Measurements from ENCODE around the gene GABBR2.

Gene GABBR2

GRCh38 chr9:98361645-98362044 lies 347.1 kb downstream of the GABBR2 start:
- ChIA-PET POLR2A (ENCODE audit: low non-redundant PET) (no interaction called here), CTCF (interaction anchor here (0.6 kb wide), 1 partner anchor 386 kb away, joined by 3 read pairs; no protein-coding TSS in a partner anchor)
- TF ChIP-seq CTCF (conservative IDR thresholded peaks at IDR 0.05; ENCODE audit: low read depth): no peak
- H3K27ac ChIP-seq: no peak overlapping the region
- no peak for DNase-seq (ENCODE audit: low spot score)

DNA sequence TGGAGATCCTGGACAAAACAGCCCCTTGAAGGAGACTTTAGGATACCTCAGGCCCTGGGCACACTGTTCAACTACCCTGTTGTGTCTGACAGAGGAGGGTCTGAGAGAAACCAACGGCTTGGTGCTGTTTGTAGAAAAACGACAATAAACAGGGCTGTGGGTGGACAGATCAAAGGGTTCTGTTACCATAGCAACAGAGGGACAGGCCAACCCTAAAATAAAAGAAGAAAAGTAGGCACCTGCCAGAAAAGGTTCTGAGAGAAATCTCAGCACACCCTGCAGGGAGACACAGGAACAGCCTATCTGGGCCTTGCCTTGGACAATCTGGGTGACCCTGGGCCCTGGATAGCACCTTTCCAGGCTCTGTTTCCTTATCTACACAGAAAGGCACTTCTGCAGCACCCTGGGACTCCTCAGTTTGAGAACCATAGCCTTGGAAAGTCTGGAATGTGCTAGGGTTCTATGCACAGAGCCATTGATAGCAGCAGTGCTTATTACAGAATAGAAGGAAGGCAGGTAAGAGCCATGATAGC lies 348.5 kb downstream of the GABBR2 start:
- no peak for DNase-seq (ENCODE audit: low spot score)
- no peak for TF ChIP-seq CTCF (conservative IDR thresholded peaks at IDR 0.05; ENCODE audit: low read depth)
- ChIA-PET CTCF (no interaction called here), POLR2A (ENCODE audit: low non-redundant PET) (interaction anchor here (0.6 kb wide), 1 partner anchor 16 kb away, joined by 3 read pairs; no protein-coding TSS in a partner anchor)
- H3K27ac ChIP-seq: no peak overlapping the region

GRCh38 chr9:98359569-98359968 lies 349.2 kb downstream of the GABBR2 start:
- ChIA-PET POLR2A (ENCODE audit: low non-redundant PET) (no interaction called here), CTCF (no interaction called here)
- DNase-seq (ENCODE audit: low spot score): no peak
- no peak overlapping the region for H3K27ac ChIP-seq
- no peak for TF ChIP-seq CTCF (conservative IDR thresholded peaks at IDR 0.05; ENCODE audit: low read depth)

- TF ChIP-seq CTCF (conservative IDR thresholded peaks at IDR 0.05; ENCODE audit: low read depth): no peak
- CTCF ChIA-PET: no interaction called here
- no peak overlapping the region for H3K27ac ChIP-seq
- POLR2A ChIA-PET (ENCODE audit: low non-redundant PET): no interaction called here
- DNase-seq (ENCODE audit: low spot score): no peak
Measured at GRCh38 chr9:98357921-98358535, 350.7 kb downstream of the GABBR2 start.

DNA sequence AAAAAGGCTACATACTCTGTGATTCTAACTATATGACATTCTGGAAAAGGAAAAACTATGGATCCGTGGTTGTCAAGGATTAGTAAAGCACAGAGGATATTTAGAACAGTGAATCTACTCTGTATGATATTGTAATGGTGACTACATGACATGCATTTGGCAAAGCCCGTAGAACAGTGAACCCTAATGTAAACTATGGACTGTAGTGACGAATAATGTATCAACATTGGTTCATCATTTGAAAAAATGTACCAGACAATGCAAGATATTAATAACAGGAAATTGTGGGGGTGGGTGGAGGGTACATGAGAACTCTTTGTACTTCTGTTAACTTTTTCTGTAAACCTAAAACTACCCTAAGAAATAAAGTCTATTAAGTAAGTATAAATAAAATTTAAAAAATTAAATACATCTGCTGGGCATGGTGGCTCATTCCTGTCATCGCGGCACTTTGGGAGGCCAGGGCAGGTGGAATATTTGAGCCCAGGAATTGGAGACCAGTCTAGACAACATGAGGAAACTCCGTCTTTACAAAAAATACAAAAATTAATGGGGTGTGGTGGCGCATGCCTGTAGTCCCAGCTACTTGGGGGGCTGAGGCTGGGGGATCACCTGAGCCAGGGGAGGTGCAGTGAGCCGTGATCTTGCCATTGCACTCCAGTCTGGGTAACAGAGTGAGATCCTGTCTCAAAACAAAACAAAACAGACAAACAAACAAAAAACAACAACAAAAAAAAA lies 351.6 kb downstream of the GABBR2 start:
- POLR2A ChIA-PET (ENCODE audit: low non-redundant PET): no interaction called here
- no peak for TF ChIP-seq CTCF (conservative IDR thresholded peaks at IDR 0.05; ENCODE audit: low read depth)
- DNase-seq (ENCODE audit: low spot score): no peak
- CTCF ChIA-PET: no interaction called here
- no peak overlapping the region for H3K27ac ChIP-seq

- H3K27ac ChIP-seq: no peak overlapping the region
- no peak for TF ChIP-seq CTCF (conservative IDR thresholded peaks at IDR 0.05; ENCODE audit: low read depth)
- CTCF ChIA-PET: no interaction called here
- no peak for DNase-seq (ENCODE audit: low spot score)
- POLR2A ChIA-PET (ENCODE audit: low non-redundant PET): no interaction called here
Measured at GRCh38 chr9:98356326-98356725, 352.4 kb downstream of the GABBR2 start.

Data from RWPE1 (cell line).